ENCODE measurements around the gene LIN37. TPM values are rescaled to one million over a fixed set of nuclear protein-coding genes. Genes with fewer than 3 reads are reported as not detected.

LIN37 gene
- total and polyA plus RNA-seq, 9 of the 15 experiments (the other 6 are each of a cell fraction or from before 2014, with no cell fraction given) = 1.2 to 12.5 (median 8.6) TPM

GRCh38 chr19:35746087-35746462 is 2.3 kb upstream of the LIN37 start:
- H3K4me3 ChIP-seq = peak overlapping the region; percentile 92
- H3K79me2 ChIP-seq (ENCODE audit: control insufficient read depth, insufficient read depth, low read length) = peaks cover 16% of the 10 kb centered on the region
- no peak for FAIRE-seq
- ChIA-PET POLR2A (interaction anchor here (0.8 to 1.9 kb wide), 3 partner anchors 8 to 74 kb away, joined by 4 to 7 read pairs (median 5); no protein-coding TSS in a partner anchor), CTCF (ENCODE audit: low intra/inter-chr PET ratio) (no interaction called here)
- no peaks in the 10 kb centered on the region for H3K9me1 ChIP-seq (ENCODE audit: control insufficient read depth, insufficient read depth, low read length)
- peak overlapping the region; percentile 95 for H3K4me2 ChIP-seq (ENCODE audit: insufficient read depth, low read length)
- 3% methylated on average over 4 of the region's 4 CpGs for WGBS (ENCODE audit: insufficient coverage, low coverage, missing lambda C conversion rate)
- H3K4me1 ChIP-seq (replicated peaks in 1 of 2; ENCODE audit: control insufficient read depth in 2 of 2, insufficient read depth in 2 of 2, low read length in 2 of 2) = peaks cover 27 to 42% of the 10 kb centered on the region in 2 experiments; a peak in 4 of 5 replicates
- peak overlapping the region; percentile 62 for H3K27ac ChIP-seq (ENCODE audit: extremely low read depth, low read depth, low read length)
- no peaks in the 10 kb centered on the region for H3K9me3 ChIP-seq (replicated peaks; ENCODE audit: control insufficient read depth, insufficient read depth, low read depth, low read length)
- peaks cover 19% of the 10 kb centered on the region; the same call in 1 of the 3 replicates for H3K36me3 ChIP-seq (ENCODE audit: control insufficient read depth, insufficient read depth, low read length)
- H3K9ac ChIP-seq (ENCODE audit: insufficient read depth in 1 of 2, low read depth in 2 of 2, low read length in 2 of 2) = peak overlapping the region; percentile 92 to 94
- no peak for TF ChIP-seq FOXJ2 (tag; IDR thresholded peaks at IDR 0.05)
- TF ChIP-seq ETV5 (CRISPR knock-in tag; IDR thresholded peaks at IDR 0.05; ENCODE audit: low read depth) = no peak
- no peak for TF ChIP-seq DACH1 (IDR thresholded peaks at IDR 0.05; ENCODE audit: partially characterized antibody)
- no peak for TF ChIP-seq ZNF354B (CRISPR knock-in tag; IDR thresholded peaks at IDR 0.05)
- TF ChIP-seq SAP30 (IDR thresholded peaks at IDR 0.05; ENCODE audit: borderline replicate concordance, insufficient read depth, low read depth, low read length, poor library complexity, severe bottlenecking) = no peak
- TF ChIP-seq RAD21 (CRISPR knock-in tag; conservative IDR thresholded peaks at IDR 0.05 in 1 of 2, IDR thresholded peaks at IDR 0.05 in 1 of 2) = no peak
- no peak for TF ChIP-seq HNRNPK (IDR thresholded peaks at IDR 0.05; ENCODE audit: low read depth, low read length, poor library complexity, severe bottlenecking)
- TF ChIP-seq, protein P1, sequence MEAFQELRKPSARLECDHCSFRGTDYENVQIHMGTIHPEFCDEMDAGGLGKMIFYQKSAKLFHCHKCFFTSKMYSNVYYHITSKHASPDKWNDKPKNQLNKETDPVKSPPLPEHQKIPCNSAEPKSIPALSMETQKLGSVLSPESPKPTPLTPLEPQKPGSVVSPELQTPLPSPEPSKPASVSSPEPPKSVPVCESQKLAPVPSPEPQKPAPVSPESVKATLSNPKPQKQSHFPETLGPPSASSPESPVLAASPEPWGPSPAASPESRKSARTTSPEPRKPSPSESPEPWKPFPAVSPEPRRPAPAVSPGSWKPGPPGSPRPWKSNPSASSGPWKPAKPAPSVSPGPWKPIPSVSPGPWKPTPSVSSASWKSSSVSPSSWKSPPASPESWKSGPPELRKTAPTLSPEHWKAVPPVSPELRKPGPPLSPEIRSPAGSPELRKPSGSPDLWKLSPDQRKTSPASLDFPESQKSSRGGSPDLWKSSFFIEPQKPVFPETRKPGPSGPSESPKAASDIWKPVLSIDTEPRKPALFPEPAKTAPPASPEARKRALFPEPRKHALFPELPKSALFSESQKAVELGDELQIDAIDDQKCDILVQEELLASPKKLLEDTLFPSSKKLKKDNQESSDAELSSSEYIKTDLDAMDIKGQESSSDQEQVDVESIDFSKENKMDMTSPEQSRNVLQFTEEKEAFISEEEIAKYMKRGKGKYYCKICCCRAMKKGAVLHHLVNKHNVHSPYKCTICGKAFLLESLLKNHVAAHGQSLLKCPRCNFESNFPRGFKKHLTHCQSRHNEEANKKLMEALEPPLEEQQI (IDR thresholded peaks at IDR 0.05) = no peak
- no peak for TF ChIP-seq SMARCA5 (IDR thresholded peaks at IDR 0.05)
- TF ChIP-seq MYBL2 (IDR thresholded peaks at IDR 0.05; ENCODE audit: low read depth) = no peak
- no peak for TF ChIP-seq MYBL2 (CRISPR knock-in tag; IDR thresholded peaks at IDR 0.05; ENCODE audit: borderline replicate concordance)
- TF ChIP-seq BCOR (IDR thresholded peaks at IDR 0.05) = no peak
- TF ChIP-seq HIVEP1 (CRISPR knock-in tag; IDR thresholded peaks at IDR 0.05) = no peak
- TF ChIP-seq, protein P2, sequence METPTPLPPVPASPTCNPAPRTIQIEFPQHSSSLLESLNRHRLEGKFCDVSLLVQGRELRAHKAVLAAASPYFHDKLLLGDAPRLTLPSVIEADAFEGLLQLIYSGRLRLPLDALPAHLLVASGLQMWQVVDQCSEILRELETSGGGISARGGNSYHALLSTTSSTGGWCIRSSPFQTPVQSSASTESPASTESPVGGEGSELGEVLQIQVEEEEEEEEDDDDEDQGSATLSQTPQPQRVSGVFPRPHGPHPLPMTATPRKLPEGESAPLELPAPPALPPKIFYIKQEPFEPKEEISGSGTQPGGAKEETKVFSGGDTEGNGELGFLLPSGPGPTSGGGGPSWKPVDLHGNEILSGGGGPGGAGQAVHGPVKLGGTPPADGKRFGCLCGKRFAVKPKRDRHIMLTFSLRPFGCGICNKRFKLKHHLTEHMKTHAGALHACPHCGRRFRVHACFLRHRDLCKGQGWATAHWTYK (CRISPR knock-in tag; IDR thresholded peaks at IDR 0.05) = no peak
- TF ChIP-seq ZNF780A (CRISPR knock-in tag; IDR thresholded peaks at IDR 0.05) = no peak
- no peak for TF ChIP-seq PHF8 (IDR thresholded peaks at IDR 0.05; ENCODE audit: borderline replicate concordance, low read length)
- no peak for TF ChIP-seq USF1 (CRISPR knock-in tag; IDR thresholded peaks at IDR 0.05)
- no peak for TF ChIP-seq FOXK2 (conservative IDR thresholded peaks at IDR 0.05 in 1 of 2, IDR thresholded peaks at IDR 0.05 in 1 of 2; ENCODE audit: low read depth in 2 of 2)
- no peak for TF ChIP-seq NFATC3 (IDR thresholded peaks at IDR 0.05)
- TF ChIP-seq MEIS2 (IDR thresholded peaks at IDR 0.05; ENCODE audit: partially characterized antibody) = no peak
- no peak for TF ChIP-seq RBM17 (IDR thresholded peaks at IDR 0.05; ENCODE audit: borderline replicate concordance, low read depth, low read length)
- no peak overlapping the region for H2AFZ ChIP-seq (ENCODE audit: low read depth, low read length)
- no peaks in the 10 kb centered on the region for H4K20me1 ChIP-seq (replicated peaks; ENCODE audit: control insufficient read depth, insufficient read depth, low read length)
- in situ Hi-C loops (cut with MboI) = no loop called here
- intact Hi-C loops (cut with micrococcal nuclease) = loop anchor here (10.0 kb wide), 1 partner anchor 101 kb away; the partner anchor contains the start of genes COX6B1 and ETV2
- no peak for DNase-seq (ENCODE audit: extremely low read depth in 1 of 4, low spot score in 3 of 4)
- no peaks in the 10 kb centered on the region for H3K27me3 ChIP-seq (ENCODE audit: control insufficient read depth in 2 of 2, insufficient read depth in 2 of 2, low read length in 2 of 2)
- no TSS peak for BruUV-seq (replicated peaks)
- no peak for ATAC-seq

All from K562 (cell line).